ENCODE data around the gene AMPH. TPM values are rescaled to one million over a fixed set of nuclear protein-coding genes. Genes with fewer than 3 reads are reported as not detected.

Gene AMPH
- total RNA-seq, 1 experiment from 2014 or later, result not detected

DNA sequence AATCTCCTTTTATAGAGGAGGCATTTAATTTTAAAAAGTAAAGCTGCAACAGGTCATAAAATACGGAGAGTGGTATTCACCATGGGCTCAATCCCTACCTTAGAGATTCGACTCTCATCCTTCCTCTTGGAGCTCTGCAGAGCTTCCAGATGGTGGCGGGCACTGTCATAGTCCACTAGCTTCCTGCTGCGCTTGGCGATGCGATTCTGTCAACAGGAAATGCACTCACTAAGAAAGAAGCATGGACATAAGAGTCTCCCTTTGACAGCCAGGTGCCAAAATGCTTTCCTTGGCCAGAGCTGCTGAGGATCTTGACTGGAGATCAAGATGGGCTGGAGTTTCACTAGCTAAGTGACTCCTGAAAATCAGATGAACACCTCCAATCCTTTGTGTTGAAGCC lies 154.4 kb downstream of the AMPH start:
- ATAC-seq (no peak), DNase-seq (ENCODE audit: low read depth, low spot score) (no peak)
- Histone ChIP-seq H3K9me2 (ENCODE audit: insufficient read depth) (no peaks in the 10 kb centered on the region), H3K27ac (ENCODE audit: low read depth, low read length) (no peak overlapping the region), H3K4me2 (ENCODE audit: low read length) (no peak overlapping the region), H4K20me1 (ENCODE audit: insufficient read depth) (0 out of 2 replicates have a peak, but pooled peaks cover 4% of the 10 kb centered on the region), H3K4me1 (ENCODE audit: control insufficient read depth in 1 of 2, insufficient read depth in 2 of 2, low read length in 2 of 2) (no peaks in the 10 kb centered on the region), H3K9ac (ENCODE audit: low read length) (no peak overlapping the region), H2AFZ (ENCODE audit: low read depth, low read length, poor library complexity, severe bottlenecking) (no peak overlapping the region), H3K36me3 (ENCODE audit: control insufficient read depth in 1 of 2, insufficient read depth in 2 of 2, low read length in 2 of 2) (no peaks in the 10 kb centered on the region), H3K9me3 (ENCODE audit: control insufficient read depth in 1 of 2, insufficient read depth in 1 of 2, low read depth in 1 of 2, low read length in 2 of 2) (no peaks in the 10 kb centered on the region), H3K4me3 (replicated peaks in 1 of 2; ENCODE audit: low read depth in 1 of 2, low read length in 2 of 2) (no peak overlapping the region), H3K79me2 (ENCODE audit: insufficient read depth, low read length) (no peaks in the 10 kb centered on the region), H3K27me3 (ENCODE audit: insufficient read depth, low read length) (peaks cover 25% of the 10 kb centered on the region)
- POLR2A ChIA-PET, result no interaction called here
- BruUV-seq (replicated peaks), result no TSS peak
- RAD21 ChIA-PET (ENCODE audit: low non-redundant PET in 1 of 2, low total read pairs in 2 of 2, uncharacterized antibody in 2 of 2, unreplicated experiment in 2 of 2), result no interaction called here
- intact Hi-C loops (cut with micrococcal nuclease), result no loop called here
- no peak for TF ChIP-seq JUND (IDR thresholded peaks at IDR 0.05)
- no peak for TF ChIP-seq CBX3 (IDR thresholded peaks at IDR 0.05; ENCODE audit: low read depth)
- TF ChIP-seq POLR2AphosphoS5 (IDR thresholded peaks at IDR 0.05; ENCODE audit: low read depth, low read length), result no peak
- TF ChIP-seq YY1 (IDR thresholded peaks at IDR 0.05; ENCODE audit: extremely low read depth, insufficient replicate concordance, low read depth, low read length), result no peak
- TF ChIP-seq CEBPB (IDR thresholded peaks at IDR 0.05; ENCODE audit: low read depth), result no peak
- no peak for TF ChIP-seq EZH2 (IDR thresholded peaks at IDR 0.05)
- TF ChIP-seq ZNF274 (IDR thresholded peaks at IDR 0.05; ENCODE audit: low read depth, low read length), result no peak
- TF ChIP-seq SRF (IDR thresholded peaks at IDR 0.05; ENCODE audit: low read depth), result no peak
- no peak for TF ChIP-seq ELF1 (IDR thresholded peaks at IDR 0.05; ENCODE audit: borderline replicate concordance, low read depth)
- TF ChIP-seq EZH2phosphoT487 (IDR thresholded peaks at IDR 0.05; ENCODE audit: borderline replicate concordance), result no peak
- TF ChIP-seq, protein P1, sequence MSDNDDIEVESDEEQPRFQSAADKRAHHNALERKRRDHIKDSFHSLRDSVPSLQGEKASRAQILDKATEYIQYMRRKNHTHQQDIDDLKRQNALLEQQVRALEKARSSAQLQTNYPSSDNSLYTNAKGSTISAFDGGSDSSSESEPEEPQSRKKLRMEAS (IDR thresholded peaks at IDR 0.05), result no peak
- TF ChIP-seq EGR1 (IDR thresholded peaks at IDR 0.05; ENCODE audit: low read depth), result no peak
- TF ChIP-seq, protein P2, sequence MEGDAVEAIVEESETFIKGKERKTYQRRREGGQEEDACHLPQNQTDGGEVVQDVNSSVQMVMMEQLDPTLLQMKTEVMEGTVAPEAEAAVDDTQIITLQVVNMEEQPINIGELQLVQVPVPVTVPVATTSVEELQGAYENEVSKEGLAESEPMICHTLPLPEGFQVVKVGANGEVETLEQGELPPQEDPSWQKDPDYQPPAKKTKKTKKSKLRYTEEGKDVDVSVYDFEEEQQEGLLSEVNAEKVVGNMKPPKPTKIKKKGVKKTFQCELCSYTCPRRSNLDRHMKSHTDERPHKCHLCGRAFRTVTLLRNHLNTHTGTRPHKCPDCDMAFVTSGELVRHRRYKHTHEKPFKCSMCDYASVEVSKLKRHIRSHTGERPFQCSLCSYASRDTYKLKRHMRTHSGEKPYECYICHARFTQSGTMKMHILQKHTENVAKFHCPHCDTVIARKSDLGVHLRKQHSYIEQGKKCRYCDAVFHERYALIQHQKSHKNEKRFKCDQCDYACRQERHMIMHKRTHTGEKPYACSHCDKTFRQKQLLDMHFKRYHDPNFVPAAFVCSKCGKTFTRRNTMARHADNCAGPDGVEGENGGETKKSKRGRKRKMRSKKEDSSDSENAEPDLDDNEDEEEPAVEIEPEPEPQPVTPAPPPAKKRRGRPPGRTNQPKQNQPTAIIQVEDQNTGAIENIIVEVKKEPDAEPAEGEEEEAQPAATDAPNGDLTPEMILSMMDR (IDR thresholded peaks at IDR 0.05 in 2 of 3, conservative IDR thresholded peaks at IDR 0.05 in 1 of 3; ENCODE audit: borderline replicate concordance in 1 of 3, insufficient read depth in 1 of 3, low read depth in 2 of 3, low read length in 2 of 3), result no peak
- TF ChIP-seq ZFX (IDR thresholded peaks at IDR 0.05), result no peak
- TF ChIP-seq, protein P3, sequence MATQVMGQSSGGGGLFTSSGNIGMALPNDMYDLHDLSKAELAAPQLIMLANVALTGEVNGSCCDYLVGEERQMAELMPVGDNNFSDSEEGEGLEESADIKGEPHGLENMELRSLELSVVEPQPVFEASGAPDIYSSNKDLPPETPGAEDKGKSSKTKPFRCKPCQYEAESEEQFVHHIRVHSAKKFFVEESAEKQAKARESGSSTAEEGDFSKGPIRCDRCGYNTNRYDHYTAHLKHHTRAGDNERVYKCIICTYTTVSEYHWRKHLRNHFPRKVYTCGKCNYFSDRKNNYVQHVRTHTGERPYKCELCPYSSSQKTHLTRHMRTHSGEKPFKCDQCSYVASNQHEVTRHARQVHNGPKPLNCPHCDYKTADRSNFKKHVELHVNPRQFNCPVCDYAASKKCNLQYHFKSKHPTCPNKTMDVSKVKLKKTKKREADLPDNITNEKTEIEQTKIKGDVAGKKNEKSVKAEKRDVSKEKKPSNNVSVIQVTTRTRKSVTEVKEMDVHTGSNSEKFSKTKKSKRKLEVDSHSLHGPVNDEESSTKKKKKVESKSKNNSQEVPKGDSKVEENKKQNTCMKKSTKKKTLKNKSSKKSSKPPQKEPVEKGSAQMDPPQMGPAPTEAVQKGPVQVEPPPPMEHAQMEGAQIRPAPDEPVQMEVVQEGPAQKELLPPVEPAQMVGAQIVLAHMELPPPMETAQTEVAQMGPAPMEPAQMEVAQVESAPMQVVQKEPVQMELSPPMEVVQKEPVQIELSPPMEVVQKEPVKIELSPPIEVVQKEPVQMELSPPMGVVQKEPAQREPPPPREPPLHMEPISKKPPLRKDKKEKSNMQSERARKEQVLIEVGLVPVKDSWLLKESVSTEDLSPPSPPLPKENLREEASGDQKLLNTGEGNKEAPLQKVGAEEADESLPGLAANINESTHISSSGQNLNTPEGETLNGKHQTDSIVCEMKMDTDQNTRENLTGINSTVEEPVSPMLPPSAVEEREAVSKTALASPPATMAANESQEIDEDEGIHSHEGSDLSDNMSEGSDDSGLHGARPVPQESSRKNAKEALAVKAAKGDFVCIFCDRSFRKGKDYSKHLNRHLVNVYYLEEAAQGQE (IDR thresholded peaks at IDR 0.05; ENCODE audit: low read depth), result no peak
- TF ChIP-seq SIN3A (IDR thresholded peaks at IDR 0.05; ENCODE audit: low read depth), result no peak
- no peak for TF ChIP-seq POLR2A (IDR thresholded peaks at IDR 0.05; ENCODE audit: borderline replicate concordance, extremely low read depth, insufficient read depth, insufficient read length)
- CTCF ChIA-PET, result no interaction called here

All from HCT116 (cell line).